HG03432 (cell line): ENCODE results near the gene PRIMPOL.

ENCODE experiments used
- ATAC-seq: cut with Tn5 transposase; IDR thresholded peaks from one replicate; pipeline ENCODE4 v1.9.1; 2021; ENCODE audit warnings: mild to moderate bottlenecking, moderate library complexity; ENCODE audit not compliant: unreplicated experiment

The PRIMPOL gene

GRCh38 chr4:184664445-184665210, 15.1 kb downstream of the PRIMPOL start:
- ATAC-seq = no peak

- no peak for ATAC-seq
Measured at GRCh38 chr4:184666670-184667069, 17.1 kb downstream of the PRIMPOL start.

GRCh38 chr4:184668096-184668495, 18.6 kb downstream of the PRIMPOL start:
- no peak for ATAC-seq

GRCh38 chr4:184668511-184669114, 19.1 kb downstream of the PRIMPOL start:
- ATAC-seq = no peak

- no peak for ATAC-seq
Measured at GRCh38 chr4:184669251-184669650, 19.7 kb downstream of the PRIMPOL start.

- ATAC-seq = no peak
Measured at GRCh38 chr4:184671101-184671500, 21.6 kb downstream of the PRIMPOL start.

GRCh38 chr4:184672741-184673140, 23.2 kb downstream of the PRIMPOL start:
- ATAC-seq = no peak

- ATAC-seq = no peak
Measured at GRCh38 chr4:184674011-184674410, 24.5 kb downstream of the PRIMPOL start.

GRCh38 chr4:184675018-184675417, 25.5 kb downstream of the PRIMPOL start:
- no peak for ATAC-seq

GRCh38 chr4:184675821-184676492, 26.4 kb downstream of the PRIMPOL start:
- no peak for ATAC-seq

- no peak for ATAC-seq
Measured at GRCh38 chr4:184680698-184681097, 31.2 kb downstream of the PRIMPOL start.

GRCh38 chr4:184681916-184682315, 32.4 kb downstream of the PRIMPOL start:
- no peak for ATAC-seq

GRCh38 chr4:184684491-184685189, 35.1 kb downstream of the PRIMPOL start:
- ATAC-seq = no peak

GRCh38 chr4:184688005-184688404, 38.5 kb downstream of the PRIMPOL start:
- ATAC-seq = no peak

- ATAC-seq = no peak
Measured at GRCh38 chr4:184688447-184688846, 38.9 kb downstream of the PRIMPOL start.

GRCh38 chr4:184689681-184690080, 40.1 kb downstream of the PRIMPOL start:
- no peak for ATAC-seq

- ATAC-seq = no peak
Measured at GRCh38 chr4:184693056-184693455, 43.5 kb downstream of the PRIMPOL start.

GRCh38 chr4:184694412-184694956, 44.9 kb downstream of the PRIMPOL start:
- ATAC-seq = no peak

GRCh38 chr4:184695178-184695896, 45.8 kb downstream of the PRIMPOL start:
- no peak for ATAC-seq

GRCh38 chr4:184697956-184698355, 48.4 kb downstream of the PRIMPOL start:
- no peak for ATAC-seq
